Effector memory CD4-positive, alpha-beta T cell (primary cell): Measurements from ENCODE around the gene SRRM3.
"Not testable (repeated sequence)": the region's sequence is repeated elsewhere in the genome, so short reads cannot be mapped to it uniquely, and the experiment has no call there.

Experiments used
- DNase-seq, 3 donors: peaks; one replicate each; pipeline ENCODE4 v3.0.0-alpha.2; 2020
- H3K27ac ChIP-seq: 2 replicates; pipeline ENCODE4 v1.7.0; 2013; ENCODE audit warnings: mild to moderate bottlenecking, low read length, moderate library complexity; ENCODE audit not compliant: insufficient read depth, poor library complexity, severe bottlenecking
- H3K27me3 ChIP-seq: replicated peaks from 2 replicates; pipeline ENCODE4 v1.7.0; 2013; ENCODE audit warnings: mild to moderate bottlenecking, low read length; ENCODE audit not compliant: insufficient read depth, control insufficient read depth, poor library complexity, severe bottlenecking
- H3K36me3 ChIP-seq: 2 replicates; pipeline ENCODE4 v1.7.0; 2013; ENCODE audit warnings: mild to moderate bottlenecking, low read length, moderate library complexity; ENCODE audit not compliant: control insufficient read depth, insufficient read depth
- H3K4me1 ChIP-seq: 2 replicates; pipeline ENCODE4 v1.7.0; 2013; ENCODE audit warnings: low read length, mild to moderate bottlenecking; ENCODE audit not compliant: control insufficient read depth, insufficient read depth, poor library complexity, severe bottlenecking
- H3K4me3 ChIP-seq: 2 replicates; pipeline ENCODE4 v1.7.0; 2013; ENCODE audit warnings: low read length, low read depth, mild to moderate bottlenecking; ENCODE audit not compliant: insufficient read depth, poor library complexity, severe bottlenecking
- H3K9me3 ChIP-seq: 2 replicates; pipeline ENCODE4 v1.7.0; 2013; ENCODE audit warnings: mild to moderate bottlenecking, low read length, moderate library complexity; ENCODE audit not compliant: control insufficient read depth

SRRM3 gene

DNA sequence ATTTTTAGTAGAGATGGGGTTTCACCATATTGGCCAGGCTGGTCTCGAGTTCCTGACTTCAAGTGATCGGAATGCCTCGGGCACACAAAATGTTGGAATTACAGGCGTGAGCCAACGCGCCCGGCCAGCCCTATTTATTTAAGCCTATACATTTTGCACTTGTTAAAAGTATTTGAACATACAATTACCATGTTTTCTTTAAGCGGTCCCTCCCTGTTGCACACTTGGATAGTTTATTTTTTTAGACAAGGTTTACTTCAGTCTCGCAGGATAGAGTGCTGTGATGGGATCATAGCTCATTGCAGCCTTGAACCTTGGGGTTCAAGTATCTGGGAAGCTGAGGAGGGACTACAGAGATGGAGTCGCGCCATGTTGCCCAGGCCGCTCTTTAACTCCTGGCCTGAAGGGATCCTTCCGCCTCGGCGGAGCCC, 35.7 kb upstream of the SRRM3 start:
- Histone ChIP-seq H3K36me3 (no peaks in the 10 kb centered on the region), H3K27ac (peak overlapping the region; percentile 69), H3K4me1 (peaks cover 3% of the 10 kb centered on the region), H3K9me3 (no peaks in the 10 kb centered on the region), H3K4me3 (peak overlapping the region; percentile 55), H3K27me3 (no peaks in the 10 kb centered on the region)
- no peak for DNase-seq

GRCh38 chr7:76166404-76167255, 35.1 kb upstream of the SRRM3 start:
- DNase-seq = peak; percentile 74 to 89 (median 84)
- Histone ChIP-seq H3K4me3 (peak overlapping the region; percentile 55), H3K36me3 (no peaks in the 10 kb centered on the region), H3K27ac (peak overlapping the region; percentile 69), H3K9me3 (no peaks in the 10 kb centered on the region), H3K4me1 (peaks cover 3% of the 10 kb centered on the region), H3K27me3 (no peaks in the 10 kb centered on the region)

GRCh38 chr7:76173566-76174205, 28.0 kb upstream of the SRRM3 start:
- H3K27ac ChIP-seq = no peak overlapping the region
- H3K27me3 ChIP-seq = no peaks in the 10 kb centered on the region
- no peak for DNase-seq
- H3K9me3 ChIP-seq = no peaks in the 10 kb centered on the region
- H3K4me3 ChIP-seq = no peak overlapping the region
- H3K36me3 ChIP-seq = no peaks in the 10 kb centered on the region
- H3K4me1 ChIP-seq = no peaks in the 10 kb centered on the region

- not testable (repeated sequence) for H3K9me3 ChIP-seq, H3K36me3 ChIP-seq, H3K27me3 ChIP-seq, H3K4me1 ChIP-seq, H3K4me3 ChIP-seq, DNase-seq, H3K27ac ChIP-seq
Measured at GRCh38 chr7:76176951-76177350, 24.7 kb upstream of the SRRM3 start.

DNA sequence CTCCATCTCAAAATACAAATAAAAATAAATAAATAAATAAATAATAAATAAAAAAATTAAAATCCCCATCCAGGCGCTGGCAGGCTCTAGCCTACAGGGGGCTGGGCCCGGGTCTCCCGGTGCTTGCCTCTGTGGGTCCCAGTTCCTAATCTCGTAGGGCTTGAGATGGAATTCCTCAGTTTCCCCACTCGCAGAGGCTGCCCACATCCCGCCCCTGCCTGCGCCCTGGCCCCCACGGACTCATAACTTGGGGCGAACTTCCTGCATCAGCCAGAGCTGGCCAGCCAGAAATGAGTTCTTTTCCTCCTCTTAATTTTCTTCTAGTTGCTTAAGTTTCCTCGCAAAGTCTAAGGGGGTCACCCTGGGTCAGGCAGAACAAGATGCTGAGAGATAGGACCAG, 22.0 kb upstream of the SRRM3 start:
- Histone ChIP-seq H3K36me3 (no peaks in the 10 kb centered on the region), H3K4me3 (no peak overlapping the region), H3K27ac (no peak overlapping the region)

GRCh38 chr7:76182225-76182960, 19.3 kb upstream of the SRRM3 start:
- H3K36me3 ChIP-seq = no peaks in the 10 kb centered on the region
- no peak for DNase-seq
- H3K27me3 ChIP-seq = no peaks in the 10 kb centered on the region
- no peak overlapping the region for H3K27ac ChIP-seq
- H3K4me3 ChIP-seq = no peak overlapping the region
- H3K4me1 ChIP-seq = no peaks in the 10 kb centered on the region
- no peaks in the 10 kb centered on the region for H3K9me3 ChIP-seq

More for the DNA sequence above, 22.0 kb upstream of the SRRM3 start:
- no peak for DNase-seq
- H3K9me3 ChIP-seq = no peaks in the 10 kb centered on the region
- no peaks in the 10 kb centered on the region for H3K27me3 ChIP-seq
- no peaks in the 10 kb centered on the region for H3K4me1 ChIP-seq

DNA sequence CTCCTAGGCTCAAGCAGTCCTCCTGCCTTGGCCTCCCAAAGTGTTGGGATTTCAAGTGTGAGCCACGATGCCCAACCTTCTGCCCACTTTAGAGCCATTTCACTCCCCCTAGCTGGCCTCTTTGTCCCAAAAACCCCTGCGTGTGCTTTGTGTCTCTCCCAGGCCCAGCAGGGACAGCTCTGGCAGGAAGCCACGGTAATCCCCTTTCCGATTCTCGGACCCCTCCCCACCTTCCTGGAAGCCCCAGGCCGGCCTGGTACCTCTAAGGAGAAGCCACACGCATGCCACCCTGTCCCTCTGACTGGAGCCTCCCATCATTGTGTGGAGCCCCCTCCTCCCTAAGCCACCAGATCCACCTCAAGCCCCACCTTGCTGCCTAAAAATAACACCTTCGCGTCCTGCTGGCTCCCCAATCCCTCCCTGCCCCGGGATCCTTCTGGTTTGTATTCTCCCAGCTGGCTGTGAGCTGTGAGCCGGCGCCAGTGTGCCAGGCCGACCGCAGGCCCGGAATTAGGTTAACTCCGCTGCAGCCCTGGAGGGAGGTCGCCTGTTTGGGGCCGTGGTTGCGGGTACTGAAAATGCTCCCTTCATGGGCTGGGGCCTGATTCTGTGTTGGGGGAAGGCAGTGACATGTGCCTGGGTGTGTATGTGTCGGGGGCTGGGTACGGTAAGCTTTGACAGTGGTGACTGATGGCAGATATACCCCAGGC, 16.4 kb upstream of the SRRM3 start:
- Histone ChIP-seq H3K36me3 (no peaks in the 10 kb centered on the region), H3K9me3 (no peaks in the 10 kb centered on the region), H3K4me1 (no peaks in the 10 kb centered on the region), H3K27ac (no peak overlapping the region), H3K4me3 (no peak overlapping the region), H3K27me3 (no peaks in the 10 kb centered on the region)
- DNase-seq = no peak

GRCh38 chr7:76187272-76187671, 14.4 kb upstream of the SRRM3 start:
- Histone ChIP-seq H3K4me1 (no peaks in the 10 kb centered on the region), H3K4me3 (no peak overlapping the region), H3K27ac (no peak overlapping the region), H3K36me3 (no peaks in the 10 kb centered on the region), H3K27me3 (no peaks in the 10 kb centered on the region), H3K9me3 (no peaks in the 10 kb centered on the region)
- no peak for DNase-seq

DNA sequence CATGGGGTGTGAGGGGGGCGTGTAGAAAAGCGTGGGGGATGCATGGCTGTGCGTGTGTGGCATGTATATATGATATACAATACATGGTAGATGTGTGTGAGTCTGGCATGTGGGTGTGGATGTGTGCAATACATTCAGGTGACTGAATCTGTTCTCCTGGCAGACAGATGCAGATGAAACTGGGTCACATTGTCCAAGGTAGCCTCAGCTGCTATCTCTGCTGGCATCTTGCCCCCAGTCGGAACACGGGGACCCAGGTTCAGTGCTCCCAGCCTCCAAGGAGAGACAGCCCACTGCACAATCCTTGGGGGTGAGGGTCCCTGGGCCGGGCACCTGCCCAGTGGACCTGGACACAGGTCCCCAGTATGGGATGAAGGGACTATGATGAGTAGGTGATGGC, 12.4 kb upstream of the SRRM3 start:
- Histone ChIP-seq H3K9me3 (no peaks in the 10 kb centered on the region), H3K36me3 (no peaks in the 10 kb centered on the region), H3K27ac (no peak overlapping the region), H3K4me1 (no peaks in the 10 kb centered on the region), H3K27me3 (no peaks in the 10 kb centered on the region), H3K4me3 (no peak overlapping the region)
- no peak for DNase-seq
